SU-DHL-6 (cell line): ENCODE results near the gene CD101.

Experiments
- H2AFZ ChIP-seq: fragments of 200-600 bp; sonication (generic); 2 replicates; pipeline ENCODE4 v1.6.1; 2014; ENCODE audit warnings: low read depth, mild to moderate bottlenecking, moderate library complexity, mixed read lengths, antibody characterized with exemption, low read length; ENCODE audit not compliant: severe bottlenecking
- H3F3A ChIP-seq: fragments of 200-600 bp; shearing (Covaris generic); 2 replicates; pipeline ENCODE4 v1.6.0; 2016; ENCODE audit warnings: antibody characterized with exemption, mild to moderate bottlenecking; ENCODE audit not compliant: insufficient read depth
- H3K27ac ChIP-seq: fragments of 200-600 bp; sonication (generic); 2 replicates; pipeline ENCODE4 v1.5.1; 2016; ENCODE audit warnings: low read depth, mild to moderate bottlenecking, low read length, moderate library complexity, mixed read lengths
- H3K27me3 ChIP-seq: fragments of 200-600 bp; sonication (generic), shearing (Covaris generic); 2 replicates; pipeline ENCODE4 v1.6.0; 2014; ENCODE audit warnings: mild to moderate bottlenecking, low read length
- H3K36me3 ChIP-seq: fragments of 200-600 bp; sonication (generic); 2 replicates; pipeline ENCODE4 v1.6.1; 2014; ENCODE audit warnings: mild to moderate bottlenecking, low read length, mixed read lengths
- H3K4me2 ChIP-seq: fragments of 300-600, 200-600 bp; shearing (Covaris generic), sonication (generic); 2 replicates; pipeline ENCODE4 v1.6.0; 2014; ENCODE audit warnings: low read length, low read depth, mild to moderate bottlenecking; ENCODE audit not compliant: poor library complexity, severe bottlenecking
- H3K4me3 ChIP-seq: fragments of 200-600 bp; sonication (generic); 2 replicates; pipeline ENCODE4 v1.5.1; 2014; ENCODE audit warnings: antibody characterized with exemption, low read length, mild to moderate bottlenecking, mixed read lengths; ENCODE audit not compliant: insufficient read depth, poor library complexity, severe bottlenecking
- H3K79me2 ChIP-seq: fragments of 200-600 bp; sonication (generic); 2 replicates; pipeline ENCODE4 v1.6.1; 2014; ENCODE audit warnings: mild to moderate bottlenecking, low read length, moderate library complexity; ENCODE audit not compliant: insufficient read depth
- H3K9ac ChIP-seq: fragments of 200-600 bp; sonication (generic); 2 replicates; pipeline ENCODE4 v1.7.0; 2014; ENCODE audit warnings: mild to moderate bottlenecking, low read length
- H3K9me2 ChIP-seq: fragments of 200-600 bp; sonication (generic); replicated peaks from 2 replicates; pipeline ENCODE4 v1.6.1; 2014; ENCODE audit warnings: low read length; ENCODE audit not compliant: insufficient read depth
- H3K9me3 ChIP-seq: fragments of 200-600 bp; sonication (generic); 2 replicates; pipeline ENCODE4 v1.6.1; 2014; ENCODE audit warnings: low read length, mixed read lengths; ENCODE audit not compliant: insufficient read depth
- H4K20me1 ChIP-seq: fragments of 200-600 bp; sonication (generic); 2 replicates; pipeline ENCODE4 v1.6.1; 2014; ENCODE audit warnings: low read depth, mild to moderate bottlenecking, antibody characterized with exemption, low read length, moderate library complexity, mixed read lengths
- CTCF ChIP-seq: fragments of 200-600 bp; sonication (generic); IDR thresholded peaks from one replicate; pipeline ENCODE4 v1.5.1; 2017; ENCODE audit warnings: antibody characterized with exemption, mild to moderate bottlenecking, low read length, moderate library complexity; ENCODE audit not compliant: insufficient read depth, poor library complexity, severe bottlenecking
- EZH2phosphoT487 ChIP-seq: fragments of 200-600 bp; sonication (generic), shearing (Covaris generic); conservative IDR thresholded peaks from 2 replicates; pipeline ENCODE4 v1.6.1; 2018; ENCODE audit warnings: mild to moderate bottlenecking, antibody characterized with exemption, low read length, moderate library complexity, mixed read lengths

Gene CD101

GRCh38 chr1:117032266-117032665 lies 30.7 kb downstream of the CD101 start:
- H3K27ac ChIP-seq, result no peak overlapping the region

DNA sequence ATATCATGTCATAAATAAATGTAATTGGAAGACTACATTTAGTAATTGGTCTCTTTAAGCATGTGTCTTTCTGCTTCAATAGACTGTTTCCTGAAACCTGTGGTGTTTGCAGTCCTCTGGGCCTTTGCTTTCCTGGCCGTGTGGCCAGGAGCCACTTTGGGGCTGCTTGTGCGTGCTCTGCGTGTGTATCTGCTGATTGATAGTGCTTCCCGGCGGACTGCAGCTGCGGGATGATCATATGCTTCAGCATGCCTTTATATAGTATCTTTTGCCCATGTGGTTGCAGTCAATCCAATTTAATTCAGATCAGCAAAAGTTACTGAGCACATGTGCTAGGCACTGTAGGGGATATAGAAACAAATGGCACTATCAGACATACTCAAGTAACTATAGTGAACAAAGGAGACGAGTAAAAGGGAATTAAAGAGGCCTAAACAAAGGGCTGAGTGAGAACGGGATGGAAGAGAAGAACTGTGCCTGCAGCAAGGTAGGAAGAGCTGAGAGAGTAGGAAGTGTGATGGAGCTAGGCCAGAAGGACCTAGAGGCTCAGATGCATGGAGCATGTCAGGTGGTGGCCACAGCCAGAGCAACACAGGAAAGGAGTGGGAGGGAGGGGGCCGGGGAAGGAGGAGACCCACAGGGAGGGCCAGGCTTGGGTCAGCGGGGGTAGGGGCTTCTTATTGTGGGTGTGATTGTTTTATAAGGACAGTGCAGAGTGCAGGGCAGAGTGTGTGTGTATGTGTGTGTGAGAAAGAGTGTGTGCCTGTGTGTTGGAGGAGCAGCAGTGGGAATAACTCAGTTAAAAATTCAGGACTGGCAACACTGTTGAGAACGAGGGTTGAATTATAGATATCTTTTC lies 31.4 kb downstream of the CD101 start:
- Histone ChIP-seq H3K4me2 (no peak overlapping the region), H3K9me2 (no peaks in the 10 kb centered on the region), H4K20me1 (no peaks in the 10 kb centered on the region), H3K27me3 (no peaks in the 10 kb centered on the region), H2AFZ (no peak overlapping the region), H3K9me3 (no peaks in the 10 kb centered on the region), H3K27ac (no peak overlapping the region), H3K79me2 (no peaks in the 10 kb centered on the region), H3K36me3 (no peaks in the 10 kb centered on the region), H3F3A (no peaks in the 10 kb centered on the region), H3K9ac (no peak overlapping the region), H3K4me3 (no peak overlapping the region)
- TF ChIP-seq CTCF (no peak), EZH2phosphoT487 (no peak)

More at GRCh38 chr1:117032266-117032665, 30.7 kb downstream of the CD101 start:
- Histone ChIP-seq H3K9ac (no peak overlapping the region), H3K27me3 (no peaks in the 10 kb centered on the region), H3K9me2 (no peaks in the 10 kb centered on the region), H2AFZ (no peak overlapping the region), H3K4me3 (no peak overlapping the region), H4K20me1 (no peaks in the 10 kb centered on the region), H3F3A (no peaks in the 10 kb centered on the region), H3K4me2 (no peak overlapping the region), H3K36me3 (no peaks in the 10 kb centered on the region), H3K9me3 (no peaks in the 10 kb centered on the region), H3K79me2 (no peaks in the 10 kb centered on the region)
- TF ChIP-seq CTCF (no peak), EZH2phosphoT487 (no peak)

DNA sequence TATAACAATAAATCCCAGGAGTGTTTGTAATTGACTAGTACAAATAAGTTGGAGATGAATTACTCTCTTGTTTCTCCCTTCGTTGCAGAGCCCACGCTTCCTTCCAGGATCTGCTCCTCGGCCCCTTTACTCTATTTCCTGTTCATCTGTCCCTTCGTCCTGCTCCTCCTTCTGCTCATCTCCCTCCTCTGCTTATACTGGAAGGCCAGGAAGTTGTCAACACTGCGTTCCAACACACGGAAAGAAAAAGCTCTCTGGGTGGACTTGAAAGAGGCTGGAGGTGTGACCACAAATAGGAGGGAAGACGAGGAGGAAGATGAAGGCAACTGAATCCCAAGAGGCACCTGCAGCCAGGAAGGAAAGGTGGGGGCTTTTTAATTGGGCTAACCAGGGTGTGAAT lies 32.2 kb downstream of the CD101 start:
- no peaks in the 10 kb centered on the region for H3K9me2 ChIP-seq
- H3K4me2 ChIP-seq, result no peak overlapping the region
- no peak overlapping the region for H3K4me3 ChIP-seq
- H3K9me3 ChIP-seq, result no peaks in the 10 kb centered on the region
- no peaks in the 10 kb centered on the region for H3K36me3 ChIP-seq
- H4K20me1 ChIP-seq, result no peaks in the 10 kb centered on the region
- TF ChIP-seq CTCF, result no peak
- no peaks in the 10 kb centered on the region for H3K27me3 ChIP-seq
- no peak overlapping the region for H3K27ac ChIP-seq
- H2AFZ ChIP-seq, result no peak overlapping the region
- H3K9ac ChIP-seq, result no peak overlapping the region
- H3F3A ChIP-seq, result no peaks in the 10 kb centered on the region
- no peaks in the 10 kb centered on the region for H3K79me2 ChIP-seq
